GM23338 (cell line): ENCODE data around the gene NCK2. TPM values are rescaled to one million over a fixed set of nuclear protein-coding genes. Genes with fewer than 3 reads are reported as not detected.

ENCODE experiments used
- ATAC-seq: fragments of 200-7000 bp; cut with Tn5 transposase; 3 replicates; pipeline ENCODE4 v1.9.1; 2020
- DNase-seq: peaks from one replicate; pipeline ENCODE4 v3.0.0-alpha.2; 2015; ENCODE audit warnings: low spot score
- H2AFZ ChIP-seq: fragments of 200-600 bp; sonication (generic); 2 replicates; pipeline ENCODE4 v1.8.0; 2016; ENCODE audit warnings: antibody characterized with exemption, mild to moderate bottlenecking, moderate library complexity
- H3F3A ChIP-seq: fragments of 200-600 bp; sonication (generic); replicated peaks from 2 replicates; pipeline ENCODE4 v1.8.0; 2017; ENCODE audit warnings: antibody characterized with exemption, mixed run types, low read depth
- H3K27ac ChIP-seq: fragments of 200-600 bp; sonication (generic); 2 replicates; pipeline ENCODE4 v1.6.1; 2016; ENCODE audit warnings: low read depth
- H3K27me3 ChIP-seq: fragments of 200-600 bp; sonication (generic); 2 replicates; pipeline ENCODE4 v1.8.0; 2016; ENCODE audit warnings: mild to moderate bottlenecking, mixed run types, moderate library complexity; ENCODE audit not compliant: insufficient read depth
- H3K36me3 ChIP-seq: fragments of 200-600 bp; sonication (generic); 2 replicates; pipeline ENCODE4 v1.8.0; 2016; ENCODE audit warnings: mild to moderate bottlenecking; ENCODE audit not compliant: insufficient read depth
- H3K4me1 ChIP-seq: fragments of 200-600 bp; sonication (generic); 2 replicates; pipeline ENCODE4 v1.8.0; 2016; ENCODE audit warnings: mild to moderate bottlenecking, moderate library complexity; ENCODE audit not compliant: insufficient read depth
- H3K4me2 ChIP-seq: fragments of 200-600 bp; sonication (generic); 2 replicates; pipeline ENCODE4 v1.7.1; 2017; ENCODE audit warnings: mixed run types
- H3K4me3 ChIP-seq: fragments of 200-600 bp; sonication (generic); 2 replicates; pipeline ENCODE4 v1.6.1; 2016; ENCODE audit warnings: mixed run types
- H3K79me2 ChIP-seq: fragments of 200-600 bp; sonication (generic); replicated peaks from 2 replicates; pipeline ENCODE4 v1.8.0; 2017; ENCODE audit warnings: mild to moderate bottlenecking; ENCODE audit not compliant: insufficient read depth
- H3K9me2 ChIP-seq: fragments of 200-600 bp; sonication (generic); 2 replicates; pipeline ENCODE4 v1.8.0; 2017; ENCODE audit not compliant: insufficient read depth
- H4K20me1 ChIP-seq: fragments of 200-600 bp; sonication (generic); replicated peaks from 2 replicates; pipeline ENCODE4 v1.8.0; 2017; ENCODE audit warnings: mild to moderate bottlenecking; ENCODE audit not compliant: insufficient read depth
- H3K27ac Mint-ChIP-seq: 2 replicates; pipeline ENCODE4 v1.8.0; 2020; ENCODE audit warnings: inconsistent platforms, mild to moderate bottlenecking, moderate library complexity, mixed read lengths
- H3K27me3 Mint-ChIP-seq: 3 replicates; pipeline ENCODE4 v1.8.0; 2022; ENCODE audit warnings: low read depth, mild to moderate bottlenecking, moderate library complexity, mixed read lengths, inconsistent platforms; ENCODE audit not compliant: insufficient read depth, poor library complexity
- H3K36me3 Mint-ChIP-seq: 3 replicates; pipeline ENCODE4 v1.8.0; 2021; ENCODE audit warnings: low read depth, mild to moderate bottlenecking, inconsistent platforms, moderate library complexity, mixed read lengths
- H3K4me1 Mint-ChIP-seq: 3 replicates; pipeline ENCODE4 v1.8.0; 2020; ENCODE audit warnings: mild to moderate bottlenecking, inconsistent platforms, mixed read lengths
- H3K4me3 Mint-ChIP-seq: 3 replicates; pipeline ENCODE4 v1.8.0; 2021; ENCODE audit warnings: moderate library complexity, mild to moderate bottlenecking, inconsistent platforms, mixed read lengths
- H3K9me3 Mint-ChIP-seq: 3 replicates; pipeline ENCODE4 v1.8.0; 2020; ENCODE audit warnings: moderate library complexity, mild to moderate bottlenecking, inconsistent platforms, mixed read lengths
- ETS1 ChIP-seq: IDR thresholded peaks from 2 replicates; pipeline ENCODE4 v1.6.1; 2016; ENCODE audit warnings: antibody characterized with exemption
- EZH2 ChIP-seq: fragments of 200-600 bp; sonication (generic); IDR thresholded peaks from one replicate; pipeline ENCODE4 v1.8.0; 2017; ENCODE audit warnings: antibody characterized with exemption, mild to moderate bottlenecking, low read depth; ENCODE audit not compliant: unreplicated experiment
- POLR2AphosphoS5 ChIP-seq: IDR thresholded peaks from 2 replicates; pipeline ENCODE4 v1.6.1; 2016; ENCODE audit warnings: antibody characterized with exemption, low read depth
- ZNF114 ChIP-seq: fragments of 250-450 bp; sonication (Bioruptor Pico); IDR thresholded peaks from 2 replicates; pipeline ENCODE4 v1.5.0; 2020; ENCODE audit warnings: mild to moderate bottlenecking, moderate library complexity
- ZNF331 ChIP-seq: fragments of 250-450 bp; sonication (Bioruptor Pico); IDR thresholded peaks from 2 replicates; pipeline ENCODE4 v1.5.0; 2020; ENCODE audit warnings: low read depth, mild to moderate bottlenecking, moderate library complexity
- ZNF462 ChIP-seq: fragments of 250-450 bp; sonication (Bioruptor Pico); IDR thresholded peaks from 2 replicates; pipeline ENCODE4 v1.5.0; 2020; ENCODE audit warnings: mild to moderate bottlenecking, moderate library complexity
- polyA plus RNA-seq: library from polyadenylated mRNA; unstranded; fragments of >200 nt; fragmentation: Nextera tagmentation; extraction: Ambion mirVana; gene quantifications from 2 replicates; pipeline ENCODE4 v1.2.1, GENCODE V29; 2016
- total RNA-seq: library from RNA; depleted of rRNA; stranded (reverse); fragments of >200 nt; shearing (Covaris generic); gene quantifications from 2 replicates; pipeline ENCODE4 v1.2.3, GENCODE V29; 2014

The NCK2 gene
- total and polyA plus RNA-seq, 2 experiments from 2014 or later: 26.9 to 59.9 TPM

GRCh38 chr2:105834931-105835330 lies 90.2 kb downstream of the NCK2 start:
- H3K27me3 ChIP-seq: no peaks in the 10 kb centered on the region

More at GRCh38 chr2:105834931-105835330, 90.2 kb downstream of the NCK2 start:
- no peaks in the 10 kb centered on the region for H3K36me3 ChIP-seq
- TF ChIP-seq ZNF114 (CRISPR knock-in tag): no peak
- no peak for TF ChIP-seq EZH2
- TF ChIP-seq ZNF462: no peak
- TF ChIP-seq ZNF331 (CRISPR knock-in tag): no peak
- TF ChIP-seq POLR2AphosphoS5: no peak
- TF ChIP-seq ETS1: no peak
- no peaks in the 10 kb centered on the region for H4K20me1 ChIP-seq
- ATAC-seq (no peak), DNase-seq (no peak)
- peaks cover 24% of the 10 kb centered on the region for H3K36me3 Mint-ChIP-seq
- no peaks in the 10 kb centered on the region for H3K9me2 ChIP-seq
- H3K79me2 ChIP-seq: peaks cover 97% of the 10 kb centered on the region
- peaks cover 19% of the 10 kb centered on the region; the same call in 2 of the 3 replicates for H3K9me3 Mint-ChIP-seq
- peaks cover 22% of the 10 kb centered on the region for H3K4me1 ChIP-seq
- H3K4me2 ChIP-seq: no peak overlapping the region
- no peak overlapping the region for H3K27ac Mint-ChIP-seq
- H2AFZ ChIP-seq: no peak overlapping the region
- H3K27ac ChIP-seq: no peak overlapping the region
- H3K4me1 Mint-ChIP-seq: peaks cover 33% of the 10 kb centered on the region
- no peaks in the 10 kb centered on the region for H3F3A ChIP-seq
- no peak overlapping the region for H3K4me3 Mint-ChIP-seq
- H3K27me3 Mint-ChIP-seq: peaks cover 9% of the 10 kb centered on the region
- no peak overlapping the region for H3K4me3 ChIP-seq
